CD4-positive, alpha-beta T cell treated with Interleukin-1 beta for 1 hour (primary cell): ENCODE results near the gene KIF5C.

ENCODE experiments used
- DNase-seq, 2 donors: peaks; one replicate each; pipeline ENCODE4 v3.0.0-alpha.2; 2020 to 2022

The KIF5C gene

GRCh38 chr2:148926981-148927401, 52.0 kb downstream of the KIF5C start:
- peak; percentile 38 to 46 for DNase-seq

- no peak for DNase-seq
These were observed 53.4 kb downstream of the KIF5C start for GRCh38 chr2:148928395-148928794.

GRCh38 chr2:148930046-148930775, 55.2 kb downstream of the KIF5C start:
- DNase-seq = no peak

GRCh38 chr2:148932536-148932935, 57.5 kb downstream of the KIF5C start:
- no peak for DNase-seq

- DNase-seq = no peak
These were observed 58.4 kb downstream of the KIF5C start for GRCh38 chr2:148933456-148933855.

- DNase-seq = no peak
These were observed 60.8 kb downstream of the KIF5C start for GRCh38 chr2:148935791-148936190.

GRCh38 chr2:148936857-148937450, 61.9 kb downstream of the KIF5C start:
- no peak for DNase-seq

GRCh38 chr2:148939271-148939670, 64.2 kb downstream of the KIF5C start:
- no peak for DNase-seq

- DNase-seq = no peak
These were observed 68.1 kb downstream of the KIF5C start for GRCh38 chr2:148943097-148943496.

GRCh38 chr2:148944536-148944935, 69.5 kb downstream of the KIF5C start:
- DNase-seq = no peak

- DNase-seq = no peak
These were observed 72.3 kb downstream of the KIF5C start for GRCh38 chr2:148947299-148947698.

- peak in 1 of 2 donors; percentile 30 for DNase-seq
These were observed 73.8 kb downstream of the KIF5C start for GRCh38 chr2:148948868-148949267.

GRCh38 chr2:148949348-148949747, 74.3 kb downstream of the KIF5C start:
- DNase-seq = no peak

GRCh38 chr2:148952621-148953020, 77.6 kb downstream of the KIF5C start:
- DNase-seq = no peak

- no peak for DNase-seq
These were observed 78.4 kb downstream of the KIF5C start for GRCh38 chr2:148953426-148953825.

- no peak for DNase-seq
These were observed 79.5 kb downstream of the KIF5C start for GRCh38 chr2:148954536-148954935.

- no peak for DNase-seq
These were observed 80.8 kb downstream of the KIF5C start for GRCh38 chr2:148955798-148956197.

GRCh38 chr2:148957023-148957422, 82.0 kb downstream of the KIF5C start:
- peak in 1 of 2 donors; percentile 8 for DNase-seq

- DNase-seq = no peak
These were observed 84.7 kb downstream of the KIF5C start for GRCh38 chr2:148959745-148960144.

GRCh38 chr2:148960483-148960882, 85.5 kb downstream of the KIF5C start:
- DNase-seq = no peak

GRCh38 chr2:148963461-148963860, 88.4 kb downstream of the KIF5C start:
- no peak for DNase-seq

- no peak for DNase-seq
These were observed 90.8 kb downstream of the KIF5C start for GRCh38 chr2:148965623-148966437.

GRCh38 chr2:148966438-148966758, 91.4 kb downstream of the KIF5C start:
- no peak for DNase-seq

GRCh38 chr2:148967056-148967455, 92.0 kb downstream of the KIF5C start:
- no peak for DNase-seq
